Heart right ventricle (tissue), 16 donors: ENCODE data around the gene CSNK1G2. TPM values are rescaled to one million over a fixed set of nuclear protein-coding genes. Genes with fewer than 3 reads are reported as not detected.

Experiments
- ATAC-seq, 8 donors: fragments of 200-7000 bp; cut with Tn5 transposase; one replicate each; pipeline ENCODE4 v1.9.1; 2020; ENCODE audit warnings: mild to moderate bottlenecking in 8 of 8, moderate library complexity in 8 of 8, moderate number of reproducible peaks in 1 of 8
- DNase-seq, 2 donors: peaks; one replicate each; pipeline ENCODE4 v3.0.0-alpha.2; 2020
- H3K27ac ChIP-seq, 10 donors: fragments of 200-600 bp; sonication (generic) in 2 of 10; one replicate each; pipeline versions ENCODE4 v1.5.0 to v1.8.0; 2020 to 2022; ENCODE audit warnings: mild to moderate bottlenecking in 3 of 10
- H3K27me3 ChIP-seq, 7 donors: fragments of 200-600 bp; one replicate each; pipeline ENCODE4 v1.8.0; 2021 to 2022; ENCODE audit warnings: mild to moderate bottlenecking in 2 of 7
- H3K36me3 ChIP-seq, 9 donors: fragments of 200-600 bp; sonication (generic) in 1 of 9; one replicate each; pipeline versions ENCODE4 v1.5.0 to v1.8.0; 2020 to 2022; ENCODE audit warnings: mild to moderate bottlenecking in 2 of 9
- H3K4me1 ChIP-seq, 9 donors: fragments of 200-600 bp; sonication (generic) in 1 of 9; one replicate each; pipeline versions ENCODE4 v1.5.0 to v1.8.0; 2020 to 2022; ENCODE audit warnings: mild to moderate bottlenecking in 4 of 9
- H3K4me3 ChIP-seq, 10 donors: fragments of 200-600 bp; sonication (generic) in 2 of 10; one replicate each; pipeline versions ENCODE4 v1.5.0 to v1.8.0; 2020 to 2022; ENCODE audit warnings: mild to moderate bottlenecking in 7 of 10, moderate library complexity in 2 of 10
- H3K9me3 ChIP-seq, 11 donors: fragments of 200-600 bp in 10 of 11; sonication (generic) in 2 of 11; one replicate each; pipeline versions ENCODE4 v1.5.0 to v1.8.0; 2013 to 2022; ENCODE audit warnings: mild to moderate bottlenecking in 2 of 11, control low read depth in 1 of 11, moderate library complexity in 1 of 11
- WGBS, 2 donors: extraction: QIAGEN DNeasy Blood & Tissue Kit; methylation state at CpG; one replicate each; pipeline ENCODE4 v1.1.7; 2013; ENCODE audit warnings: inconsistent platforms in 1 of 2; 5-methylcytosine and 5-hydroxymethylcytosine counted together
- intact Hi-C, 10 donors: fragments of 100-400 bp; cut with DNase I; formaldehyde crosslinking; loops; one replicate each; pipeline versions ENCODE4 v1.11.1 to v1.14.2; 2022
- polyA plus RNA-seq, 2 donors: library from polyadenylated mRNA; stranded (reverse); fragments of 200-250 nt; gene quantifications; one replicate each; pipeline ENCODE4 v1.2.3, GENCODE V29; 2013
- total RNA-seq, 10 donors: library from RNA; stranded (reverse); fragmentation: NEBNext Ultra II Directional in 3 of 10; extraction: Animal tissue kit (Norgen Biotek cat#: 25700) in 3 of 10; gene quantifications; one replicate each; pipeline versions ENCODE4 v1.2.1 to v1.2.4, GENCODE V29; 2021 to 2023
- TF ChIP-seq, protein P1 (sequence below), 9 donors: fragments of 200-600 bp; sonication (generic) in 2 of 9; IDR thresholded peaks; one replicate each; pipeline versions ENCODE4 v1.5.0 to v1.8.0; 2021 to 2022; ENCODE audit warnings: antibody characterized with exemption in 9 of 9, mild to moderate bottlenecking in 5 of 9, moderate library complexity in 1 of 9
- donor health status: Arrhythmogenic right ventricular cardiomyopathy.
- donor health status: ischemic (EF 13 %, LVEDD 7.1; RV severe dilation, severe dysfunction).
- donor health status: healthy with polysubstance abuse.
- donor health status: DM: no; HTN: yes; CAD: no.
- donor health status: DM: no; HTN: no; CAD: no.
- donor health status: ischemic (EF 25% LVEDD 6.9; RV normal size, moderate dysfunction).
- donor health status: ischemic (EF 25% LVEDD 5.7; RV mildly dilated, moderate dysfunction).
- donor health status: healthy.
- donor health status: DM: yes; HTN: yes; CAD: no.
- donor health status: Ischemic cardiomyopathy.
- donor health status: ischemic (EF 35%, LVEDD 5.7; RV mildly dilated, moderate dysfunction).
- donor health status: nonischemic (EF 11% LVEDD 7.7; RV severe dilation, severe dysfunction).
- donor health status: DM: yes; HTN: yes; CAD: no.
- donor health status: PGD.
- donor health status: ischemic (EF 29% LVEDD 5.4; RV normal size, mild dysfunction).
- donor health status: nonischemic (EF 23%, LVEDD 6.1; RV moderate dilation, normal function).

The CSNK1G2 gene
- total and polyA plus RNA-seq, 12 donors: 17.7 to 35.2 (median 23.9) TPM

DNA sequence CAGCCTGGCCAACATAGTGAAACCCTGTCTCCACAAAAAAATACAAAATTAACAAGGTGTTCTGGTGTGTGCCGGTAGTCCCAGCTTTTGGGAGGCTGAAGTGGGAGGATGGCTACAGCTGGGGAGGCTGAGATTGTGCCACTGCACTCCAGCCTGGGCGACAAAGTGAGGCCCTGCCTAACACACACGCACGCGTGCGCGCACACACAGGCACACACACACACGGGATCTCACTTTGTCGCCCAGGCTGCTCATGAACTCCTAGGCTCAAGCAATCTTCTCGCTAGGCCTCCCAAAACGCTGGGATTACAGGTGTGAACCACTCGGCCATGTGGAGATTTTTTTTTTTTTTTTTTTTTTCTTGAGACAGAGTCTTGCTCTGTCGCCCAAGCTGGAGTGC lies 77.8 kb downstream of the CSNK1G2 start:
- 91 to 97% methylated on average over 12 to 13 of the region's 13 CpGs for WGBS, 2 donors
- H3K36me3 ChIP-seq: no peaks in the 10 kb centered on the region
- no peaks in the 10 kb centered on the region for H3K9me3 ChIP-seq
- H3K27me3 ChIP-seq: no peaks in the 10 kb centered on the region
- intact Hi-C loops: loop anchor here in 8 of 10 donors (1.0 to 5.0 kb wide), 6 partner anchors 34 to 86 kb away; partner anchors contain the start of gene MKNK2 (in 1 of the 8)
- ATAC-seq (no peak), DNase-seq (no peak)
- H3K27ac ChIP-seq: no peak overlapping the region
- H3K4me3 ChIP-seq: no peak overlapping the region
- H3K4me1 ChIP-seq: peaks cover 4 to 24% (median 9%) of the 10 kb centered on the region in 9 donors
- TF ChIP-seq, protein P1, sequence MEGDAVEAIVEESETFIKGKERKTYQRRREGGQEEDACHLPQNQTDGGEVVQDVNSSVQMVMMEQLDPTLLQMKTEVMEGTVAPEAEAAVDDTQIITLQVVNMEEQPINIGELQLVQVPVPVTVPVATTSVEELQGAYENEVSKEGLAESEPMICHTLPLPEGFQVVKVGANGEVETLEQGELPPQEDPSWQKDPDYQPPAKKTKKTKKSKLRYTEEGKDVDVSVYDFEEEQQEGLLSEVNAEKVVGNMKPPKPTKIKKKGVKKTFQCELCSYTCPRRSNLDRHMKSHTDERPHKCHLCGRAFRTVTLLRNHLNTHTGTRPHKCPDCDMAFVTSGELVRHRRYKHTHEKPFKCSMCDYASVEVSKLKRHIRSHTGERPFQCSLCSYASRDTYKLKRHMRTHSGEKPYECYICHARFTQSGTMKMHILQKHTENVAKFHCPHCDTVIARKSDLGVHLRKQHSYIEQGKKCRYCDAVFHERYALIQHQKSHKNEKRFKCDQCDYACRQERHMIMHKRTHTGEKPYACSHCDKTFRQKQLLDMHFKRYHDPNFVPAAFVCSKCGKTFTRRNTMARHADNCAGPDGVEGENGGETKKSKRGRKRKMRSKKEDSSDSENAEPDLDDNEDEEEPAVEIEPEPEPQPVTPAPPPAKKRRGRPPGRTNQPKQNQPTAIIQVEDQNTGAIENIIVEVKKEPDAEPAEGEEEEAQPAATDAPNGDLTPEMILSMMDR (IDR thresholded peaks at IDR 0.05): no peak

DNA sequence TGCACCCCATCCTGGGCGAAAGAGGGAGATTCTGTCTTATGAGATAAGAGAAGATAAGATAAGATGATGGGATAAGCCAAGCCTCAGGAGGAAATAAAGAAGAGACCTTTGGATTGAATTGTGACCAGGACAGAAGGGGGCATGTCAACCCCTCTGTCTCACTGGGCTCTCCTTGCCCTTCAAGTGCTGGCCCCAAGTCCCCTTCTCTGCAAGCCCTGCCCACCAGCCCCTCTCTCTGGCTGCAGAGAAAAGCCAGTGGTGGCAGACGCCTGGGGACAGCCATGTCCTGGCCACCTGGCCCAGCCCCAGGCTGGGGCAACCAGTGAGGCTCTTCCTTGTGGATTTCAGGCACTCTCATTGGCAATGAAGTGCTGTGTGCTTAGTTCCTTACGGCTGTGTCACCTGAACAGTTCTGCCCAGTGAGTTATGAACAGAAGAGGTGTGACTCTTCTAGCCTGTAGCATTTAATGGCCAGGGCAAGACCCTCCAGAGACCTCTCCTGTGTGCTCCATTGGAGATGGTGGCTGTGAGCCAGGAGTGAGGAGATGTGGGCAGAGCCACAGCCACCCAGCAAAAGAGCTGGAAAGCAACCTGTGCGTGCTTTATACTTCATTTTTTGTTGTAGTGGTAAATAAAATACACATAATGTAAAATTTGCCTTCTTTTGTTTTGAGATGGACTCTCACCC lies 80.6 kb downstream of the CSNK1G2 start:
- no peaks in the 10 kb centered on the region for H3K36me3 ChIP-seq
- TF ChIP-seq, protein P1 (IDR thresholded peaks at IDR 0.05): no peak
- 81% methylated on average over 4 of the region's 4 CpGs for WGBS, 2 donors
- DNase-seq (no peak), ATAC-seq (no peak)
- no peak overlapping the region for H3K27ac ChIP-seq
- peaks cover 0 to 9% (median 0%) of the 10 kb centered on the region in 9 donors for H3K4me1 ChIP-seq
- H3K27me3 ChIP-seq: no peaks in the 10 kb centered on the region
- H3K9me3 ChIP-seq: peaks cover 0 to 6% (median 0%) of the 10 kb centered on the region in 11 donors
- no peak overlapping the region for H3K4me3 ChIP-seq
- intact Hi-C loops: loop anchor here in 2 of 10 donors (2.0 to 5.0 kb wide), 2 partner anchors 46 to 47 kb away; no protein-coding TSS in a partner anchor

DNA sequence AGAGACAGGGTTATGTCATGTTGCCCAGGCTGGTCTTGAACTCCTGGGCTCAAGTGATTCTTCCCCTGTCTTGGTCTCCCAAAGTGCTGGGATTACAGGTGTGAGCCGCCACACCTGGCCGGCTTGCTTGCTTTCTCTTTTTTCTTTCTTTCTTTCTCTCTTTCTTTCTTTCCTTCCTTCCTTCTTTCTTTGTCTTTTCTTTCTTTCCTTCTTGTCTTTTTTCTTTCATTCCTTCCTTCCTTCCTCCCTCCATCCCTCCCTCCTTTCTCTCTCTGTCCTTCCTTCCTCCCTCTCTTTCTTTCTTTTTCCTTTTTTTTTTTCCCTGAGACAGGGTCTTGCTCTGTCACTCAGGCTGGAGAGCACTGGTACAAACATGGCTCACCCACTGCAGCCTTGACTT lies 81.3 kb downstream of the CSNK1G2 start:
- H3K27ac ChIP-seq: no peak overlapping the region
- peaks cover 0 to 8% (median 3%) of the 10 kb centered on the region in 9 donors for H3K4me1 ChIP-seq
- ATAC-seq (no peak), DNase-seq (no peak)
- no peak overlapping the region for H3K4me3 ChIP-seq
- TF ChIP-seq, protein P1 (IDR thresholded peaks at IDR 0.05): no peak
- no peaks in the 10 kb centered on the region for H3K27me3 ChIP-seq
- intact Hi-C loops: loop anchor here in 1 of 10 donors (5.0 kb wide), 1 partner anchor 45 kb away; no protein-coding TSS in a partner anchor
- H3K9me3 ChIP-seq: peaks cover 0 to 6% (median 0%) of the 10 kb centered on the region in 11 donors
- no peaks in the 10 kb centered on the region for H3K36me3 ChIP-seq
- WGBS, 2 donors: 93 to 97% methylated on average over 2 of the region's 2 CpGs

DNA sequence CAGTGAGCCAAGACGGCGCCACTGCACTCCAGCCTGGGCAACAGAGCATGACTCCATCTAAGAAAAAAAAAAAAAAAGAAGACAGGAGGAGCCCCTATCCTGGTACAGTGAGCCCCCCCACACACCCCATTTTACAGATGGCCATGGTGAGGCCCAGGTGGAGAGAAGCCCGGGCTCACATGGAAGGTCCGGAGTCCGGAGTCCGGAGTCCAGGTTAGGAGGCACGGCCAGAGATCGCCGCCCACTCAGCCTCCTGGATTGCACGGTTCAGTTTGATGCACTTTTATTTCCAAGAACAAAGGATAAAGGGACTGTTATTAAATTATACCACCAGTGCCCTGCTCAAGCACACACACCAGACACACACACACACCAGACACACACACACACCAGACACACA lies 85.8 kb downstream of the CSNK1G2 start:
- H3K36me3 ChIP-seq: no peaks in the 10 kb centered on the region
- H3K4me3 ChIP-seq: no peak overlapping the region
- TF ChIP-seq, protein P1 (IDR thresholded peaks at IDR 0.05): no peak
- H3K9me3 ChIP-seq: peaks cover 0 to 6% (median 0%) of the 10 kb centered on the region in 11 donors
- peaks cover 2 to 31% (median 10%) of the 10 kb centered on the region in 9 donors for H3K4me1 ChIP-seq
- WGBS, 2 donors: 93 to 97% methylated on average over 10 of the region's 10 CpGs
- DNase-seq (no peak), ATAC-seq (no peak)
- H3K27ac ChIP-seq: no peak overlapping the region
- intact Hi-C loops: no loop called here
- no peaks in the 10 kb centered on the region for H3K27me3 ChIP-seq
